Stimulated activated CD8-positive, alpha-beta memory T cell treated with anti-CD3 and anti-CD28 coated beads, Interleukin-7, amount 100 ng/mL, for 1 hour (primary cell): ENCODE measurements around the gene HDGFL3.
"Not testable (repeated sequence)": the region's sequence is repeated elsewhere in the genome, so short reads cannot be mapped to it uniquely, and the experiment has no call there.

Experiments
- DNase-seq, 2 donors: peaks; one replicate each; pipeline ENCODE4 v3.0.0-alpha.2; 2020; ENCODE audit warnings: low read depth in 2 of 2

HDGFL3 gene

DNA sequence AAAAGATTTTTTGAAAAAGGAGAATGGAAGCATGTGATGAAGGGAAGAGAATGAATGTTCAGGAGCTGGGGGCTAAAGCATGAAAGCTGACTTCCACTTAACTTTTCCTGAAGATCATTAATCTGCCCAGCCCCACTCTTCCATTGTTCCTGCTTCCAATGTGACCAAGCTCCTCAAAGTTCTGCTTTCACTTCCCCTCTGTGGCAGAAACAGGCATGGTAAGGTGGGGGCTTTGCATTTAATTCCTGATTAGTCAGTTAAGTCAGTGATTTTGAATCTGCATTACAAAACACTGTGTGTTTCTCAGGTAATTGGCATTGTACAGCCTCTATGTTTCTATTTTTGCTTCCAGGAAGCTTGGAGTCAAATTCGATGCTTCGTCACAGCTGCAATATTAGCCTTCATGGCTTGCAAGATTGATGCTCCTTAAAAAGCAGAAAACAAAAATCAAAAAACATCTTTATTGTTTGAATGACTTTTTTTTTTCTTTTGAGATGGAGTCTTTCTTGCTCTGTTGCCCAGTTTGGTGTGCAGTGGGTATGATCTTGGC is 107.5 kb downstream of the HDGFL3 start:
- DNase-seq, result no peak

DNA sequence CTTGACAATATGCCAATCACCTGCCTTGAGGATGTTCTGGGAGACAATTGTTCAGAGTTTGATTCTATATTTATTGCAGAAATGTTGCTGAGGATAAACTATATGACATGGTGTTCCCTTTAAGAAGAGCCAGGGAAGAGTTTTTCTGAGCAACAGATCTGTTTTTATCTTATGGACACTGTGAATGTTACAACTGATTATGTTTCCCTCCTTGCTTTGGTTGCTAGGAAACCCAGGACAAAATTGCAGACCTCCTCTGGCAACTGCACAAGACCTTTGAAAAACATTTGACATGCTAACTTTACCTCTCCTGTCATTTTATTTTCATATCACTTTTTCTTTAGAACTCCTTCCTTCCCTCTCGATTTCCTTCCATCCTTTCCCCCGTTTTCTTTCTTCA is 108.3 kb downstream of the HDGFL3 start:
- no peak for DNase-seq

DNA sequence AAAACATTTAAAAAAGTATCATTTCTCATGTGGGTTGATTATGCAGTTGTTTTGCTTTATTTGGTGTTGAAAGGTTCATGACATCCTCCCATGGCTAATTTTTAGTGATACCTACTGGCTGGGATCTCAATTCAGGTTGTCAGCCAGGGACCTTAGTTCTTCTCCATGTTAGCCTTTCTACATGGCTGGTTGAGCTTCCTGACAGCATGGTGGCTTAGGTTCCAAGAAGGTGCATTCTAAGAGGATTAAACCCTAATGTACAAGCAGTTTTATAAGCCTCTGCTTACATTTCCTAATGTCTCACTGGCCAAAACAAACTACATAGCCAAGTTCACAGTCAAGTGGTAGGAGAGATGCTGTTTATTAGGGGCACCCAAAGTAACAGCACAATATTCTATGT is 109.5 kb downstream of the HDGFL3 start:
- no peak for DNase-seq

DNA sequence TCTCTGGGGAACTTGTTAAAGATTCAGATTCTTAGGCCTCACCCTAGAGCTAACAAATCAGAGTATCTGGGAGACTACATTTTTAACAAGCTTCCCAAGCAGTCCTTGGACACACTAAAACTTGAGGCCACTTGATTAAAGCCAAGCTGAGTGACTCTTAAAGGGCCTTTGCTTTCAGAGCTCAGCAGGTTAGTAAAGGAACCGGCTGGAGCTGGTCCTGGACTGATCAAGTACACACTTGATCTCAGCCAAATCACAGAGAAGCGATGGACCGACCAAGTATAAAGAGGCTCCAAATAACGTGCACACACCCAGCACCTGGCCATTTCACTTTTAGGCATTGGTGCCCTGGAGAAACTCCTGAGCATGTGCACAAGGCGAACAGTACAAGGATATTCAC is 113.0 kb downstream of the HDGFL3 start:
- no peak for DNase-seq

DNA sequence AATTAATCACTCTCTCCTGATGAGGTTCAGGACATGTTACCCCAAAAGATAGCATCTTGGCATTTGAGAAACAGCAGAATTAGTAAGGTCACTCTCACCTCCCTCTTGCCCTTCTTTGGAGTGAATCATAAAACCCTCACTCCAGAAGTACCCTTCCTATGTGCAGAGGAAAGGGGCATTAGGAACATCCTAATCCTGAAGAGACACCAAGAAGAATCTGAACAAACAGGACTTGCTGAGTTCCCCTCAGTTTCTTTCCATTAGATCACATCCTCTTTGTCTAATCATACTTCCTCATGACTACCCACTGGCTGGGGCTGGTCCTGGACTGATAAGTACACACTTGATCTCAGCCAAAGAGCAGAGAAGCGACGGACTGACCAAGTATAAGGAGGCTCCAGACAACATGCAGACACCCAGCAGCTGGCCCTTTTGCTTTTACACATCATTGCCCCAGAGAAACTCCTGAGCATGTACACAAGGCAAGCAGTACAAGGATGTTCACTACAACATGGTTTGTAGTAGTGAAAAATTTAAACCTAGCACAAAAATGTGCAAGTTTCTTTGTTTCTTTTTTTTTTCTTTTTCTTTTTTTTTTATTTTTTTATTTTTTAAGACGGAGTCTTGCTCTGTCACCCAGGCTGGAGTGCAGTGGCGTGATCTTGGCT is 115.2 kb downstream of the HDGFL3 start:
- no peak for DNase-seq

DNA sequence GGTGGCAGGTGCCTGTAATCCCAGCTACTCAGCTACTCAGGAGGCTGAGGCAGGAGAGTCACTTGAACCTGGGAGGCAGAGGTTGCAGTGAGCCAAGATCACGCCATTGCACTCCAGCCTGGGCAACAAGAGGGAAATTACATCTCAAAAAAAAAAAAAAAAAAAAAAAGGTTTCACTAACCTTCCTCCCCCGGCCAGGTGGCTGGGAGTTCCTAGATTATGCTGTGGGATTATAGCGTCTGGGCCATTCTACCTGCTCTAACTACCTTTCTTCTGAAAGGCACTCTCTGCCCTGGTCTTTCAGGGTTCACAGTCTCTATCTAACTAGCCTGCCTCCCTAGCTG is 115.7 kb downstream of the HDGFL3 start:
- DNase-seq, result not testable (repeated sequence)

DNA sequence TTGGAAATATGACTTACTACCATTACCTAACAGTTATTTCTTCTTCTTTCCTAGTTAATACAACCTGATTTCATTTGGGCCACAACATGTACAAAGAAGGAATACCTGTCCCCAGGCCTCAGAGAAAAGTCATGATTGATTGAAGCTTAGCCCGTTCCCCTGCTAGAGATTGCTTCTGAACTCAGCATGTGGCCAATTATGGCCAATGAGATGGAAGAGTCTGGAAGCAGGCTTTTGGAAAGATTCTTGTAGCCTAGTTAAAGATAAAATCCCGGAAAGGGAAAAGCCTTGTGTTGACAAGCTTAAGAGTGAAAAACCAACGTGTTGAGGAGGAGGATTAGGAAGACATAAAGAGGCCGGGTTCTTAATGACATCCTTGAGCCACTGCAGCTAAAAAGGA is 117.2 kb downstream of the HDGFL3 start:
- no peak for DNase-seq

DNA sequence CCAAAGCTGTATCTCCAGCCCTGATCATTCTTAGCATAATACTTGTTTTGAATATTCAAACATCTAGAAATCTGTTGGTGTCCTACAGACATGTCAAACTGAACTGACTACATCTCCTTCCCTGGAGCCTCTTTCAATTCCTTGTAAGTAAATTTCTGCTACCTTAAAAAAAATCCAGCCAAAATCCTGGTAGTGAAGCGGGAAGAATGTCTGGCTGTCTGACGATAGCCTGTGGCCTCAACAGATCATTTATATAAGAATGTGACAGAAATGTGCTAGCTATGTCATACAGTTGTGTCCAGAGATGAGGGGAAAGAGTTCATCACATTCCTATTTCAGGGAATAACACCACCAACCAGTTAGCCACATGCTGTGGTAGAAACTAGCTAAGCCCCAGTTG is 118.7 kb downstream of the HDGFL3 start:
- no peak for DNase-seq

DNA sequence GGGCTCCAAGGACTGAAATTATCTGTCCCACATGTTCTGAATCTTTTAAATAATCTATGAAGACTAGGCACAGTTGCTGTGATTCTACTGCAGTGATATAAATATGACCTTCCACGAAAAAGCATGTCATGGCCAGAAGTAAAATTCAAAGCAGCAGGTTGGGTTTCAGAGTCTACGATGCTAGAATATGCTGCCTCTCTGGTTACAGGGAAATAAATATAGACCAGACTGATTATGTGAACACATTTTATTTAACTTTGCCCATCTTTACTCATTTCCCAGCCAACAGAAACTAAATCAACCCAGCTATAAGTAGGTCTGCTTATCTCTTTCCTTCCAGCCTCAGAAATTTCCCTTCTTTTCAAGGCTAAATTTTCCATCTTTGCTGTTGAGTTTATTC is 120.0 kb downstream of the HDGFL3 start:
- DNase-seq, result no peak

DNA sequence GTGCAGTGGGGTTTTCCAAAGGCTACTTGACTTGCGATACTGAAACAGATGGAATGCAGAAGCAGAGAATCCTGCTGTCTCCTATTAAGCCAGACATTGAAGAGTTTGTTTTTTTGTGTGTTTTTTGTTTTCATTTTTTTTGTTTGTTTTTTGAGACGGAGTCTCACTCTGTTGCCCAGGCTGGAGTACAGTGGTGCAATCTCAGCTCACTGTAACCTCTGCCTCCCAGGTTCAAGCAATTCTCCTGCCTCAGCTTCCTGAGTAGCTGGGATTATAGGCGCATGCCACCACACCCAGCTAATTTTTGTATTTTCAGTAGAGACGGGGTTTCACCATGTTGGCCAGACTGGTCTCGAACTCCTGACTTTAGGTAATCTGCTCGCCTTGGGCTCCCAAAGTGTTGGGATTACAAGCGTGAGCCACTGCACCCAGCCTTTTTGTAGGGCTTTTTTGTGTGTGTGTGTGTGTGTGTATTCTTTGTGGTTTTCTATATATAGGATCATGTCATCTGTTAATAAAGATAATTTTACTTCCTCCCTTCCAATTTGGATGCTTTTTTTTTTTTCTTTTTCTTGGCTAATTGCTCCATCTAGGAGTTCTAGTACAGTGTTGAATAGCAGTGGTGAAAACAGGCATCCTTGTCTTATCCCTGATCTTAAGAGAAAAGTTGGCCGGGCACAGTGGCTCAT is 121.6 kb downstream of the HDGFL3 start:
- DNase-seq, result not testable (repeated sequence)

DNA sequence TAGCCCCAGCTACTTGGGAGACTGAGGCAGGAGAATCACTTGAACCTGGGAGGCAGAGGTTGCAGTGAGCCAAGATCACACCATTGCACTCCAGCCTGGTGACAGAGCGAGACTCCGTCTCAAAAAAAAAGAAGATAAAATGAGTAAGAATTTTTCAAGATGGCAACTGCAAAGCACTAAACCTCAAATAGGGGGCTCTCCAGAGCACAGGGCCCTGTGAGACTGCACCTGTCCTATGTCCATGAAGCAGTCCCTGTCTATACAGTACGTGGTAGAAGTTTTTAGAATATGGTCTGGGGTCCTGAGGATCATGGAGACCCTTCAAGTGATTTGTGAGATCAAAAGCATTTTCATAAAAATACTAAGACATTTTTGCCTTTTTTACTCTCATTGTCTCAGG is 122.2 kb downstream of the HDGFL3 start:
- not testable (repeated sequence) for DNase-seq

DNA sequence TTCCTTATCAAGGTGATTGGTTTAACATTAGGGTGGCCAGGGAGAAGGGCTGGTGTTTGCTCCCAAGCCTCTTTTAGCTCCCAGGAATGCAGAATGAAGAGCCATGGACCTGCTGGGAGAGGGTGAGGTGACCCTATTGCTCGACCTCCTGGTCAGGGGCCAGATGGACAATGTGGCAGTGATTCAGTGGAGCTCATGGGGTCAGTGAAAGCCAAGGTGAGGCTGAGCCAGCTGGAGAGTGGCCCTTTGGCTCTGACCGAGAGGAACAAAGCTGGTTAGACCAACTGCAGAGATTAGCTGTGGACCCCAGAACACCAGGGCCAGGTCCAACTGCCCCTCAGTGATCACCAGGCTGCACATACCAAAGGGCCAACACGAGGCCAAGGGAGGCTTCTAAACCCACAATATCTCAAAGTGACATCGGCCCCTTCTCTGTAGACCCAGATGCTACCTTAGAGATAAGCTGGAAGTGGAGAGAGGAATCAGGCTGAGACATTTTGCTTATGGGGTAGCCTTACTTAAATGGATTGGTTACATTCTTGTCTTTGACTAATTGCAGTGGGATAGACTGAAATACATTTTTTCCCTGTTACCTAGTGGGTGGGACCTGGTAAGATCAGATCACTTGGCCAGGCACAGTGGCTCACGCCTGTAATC is 124.8 kb downstream of the HDGFL3 start:
- no peak for DNase-seq

DNA sequence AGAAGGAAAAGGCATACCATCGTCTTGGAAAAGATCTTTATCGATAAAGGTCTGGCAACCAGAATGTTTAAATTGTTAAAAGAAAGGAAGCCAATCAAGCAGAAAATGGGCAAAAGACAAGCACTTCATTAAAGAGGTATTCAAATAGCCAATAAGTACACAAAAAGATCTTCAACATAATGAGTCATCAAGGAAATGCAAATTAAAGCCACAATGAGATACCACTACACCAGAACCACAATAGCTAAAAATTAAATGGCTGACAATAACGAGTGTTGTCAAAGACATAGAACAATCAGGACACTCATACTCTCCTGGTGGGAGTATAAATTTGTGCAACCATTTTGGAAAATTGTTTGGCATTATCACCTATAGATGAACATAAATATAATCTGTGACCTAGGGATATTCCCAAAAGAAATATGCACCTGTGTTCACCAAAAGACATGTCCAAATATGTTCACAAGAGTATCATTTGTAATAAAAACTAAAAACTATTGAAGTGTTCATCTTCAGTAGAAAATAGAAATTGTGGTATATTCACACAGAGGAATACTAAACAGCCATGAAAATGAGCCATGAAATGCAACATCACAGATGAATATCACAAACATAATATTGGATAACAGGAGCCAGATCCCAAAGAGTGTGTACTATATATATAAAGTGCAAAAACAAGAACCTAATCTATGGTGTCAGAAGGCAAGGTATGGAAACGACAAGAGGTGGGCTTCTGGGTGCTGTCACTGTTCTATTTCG is 126.2 kb downstream of the HDGFL3 start:
- no peak for DNase-seq

DNA sequence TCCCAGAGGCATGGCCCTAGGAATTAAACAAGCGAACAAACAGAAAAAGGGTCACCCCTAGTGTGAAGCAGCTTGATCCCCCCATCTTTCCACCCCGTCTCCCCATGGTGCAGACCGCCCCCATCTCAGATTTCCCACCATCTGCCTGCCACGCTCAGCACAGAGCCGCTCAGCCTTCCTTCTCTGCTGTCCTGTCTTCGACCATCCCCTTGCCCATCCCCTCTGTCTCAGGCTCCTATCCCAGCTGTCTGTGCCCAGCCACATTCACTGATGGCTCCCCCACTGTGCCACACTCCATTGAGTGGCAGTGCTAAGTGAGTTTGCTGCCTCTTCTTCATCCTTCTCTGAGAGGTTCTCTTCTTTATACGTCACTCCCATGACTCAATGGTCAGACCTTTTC is 128.9 kb downstream of the HDGFL3 start:
- no peak for DNase-seq
